HK-2 (cell line): Measurements from ENCODE around the gene RAP1GAP2.
"Not testable (repeated sequence)": the region's sequence is repeated elsewhere in the genome, so short reads cannot be mapped to it uniquely, and the experiment has no call there.

ENCODE experiments used
- DNase-seq: peaks from one replicate; pipeline ENCODE4 v3.0.0-alpha.2; 2018; ENCODE audit not compliant: unreplicated experiment

RAP1GAP2 gene

GRCh38 chr17:2996810-2997670 is 200.8 kb downstream of the RAP1GAP2 start:
- no peak for DNase-seq

DNA sequence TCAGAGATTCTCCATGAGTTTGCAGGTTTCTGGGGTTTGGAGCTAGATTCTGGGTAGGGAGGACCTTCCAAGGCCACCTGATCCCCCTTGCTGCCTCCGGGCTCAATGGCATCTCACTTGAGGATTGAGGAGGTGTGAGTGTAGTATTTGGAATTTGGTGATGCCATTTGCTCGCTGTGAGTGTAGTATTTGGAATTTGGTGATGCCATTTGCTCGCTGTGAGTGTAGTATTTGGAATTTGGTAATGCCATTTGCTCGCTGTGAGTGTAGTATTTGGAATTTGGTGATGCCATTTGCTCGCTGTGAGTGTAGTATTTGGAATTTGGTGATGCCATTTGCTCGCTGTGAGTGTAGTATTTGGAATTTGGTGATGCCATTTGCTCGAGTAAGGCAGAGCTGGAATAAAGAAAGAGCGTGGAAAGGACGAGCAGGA is 202.2 kb downstream of the RAP1GAP2 start:
- not testable (repeated sequence) for DNase-seq

DNA sequence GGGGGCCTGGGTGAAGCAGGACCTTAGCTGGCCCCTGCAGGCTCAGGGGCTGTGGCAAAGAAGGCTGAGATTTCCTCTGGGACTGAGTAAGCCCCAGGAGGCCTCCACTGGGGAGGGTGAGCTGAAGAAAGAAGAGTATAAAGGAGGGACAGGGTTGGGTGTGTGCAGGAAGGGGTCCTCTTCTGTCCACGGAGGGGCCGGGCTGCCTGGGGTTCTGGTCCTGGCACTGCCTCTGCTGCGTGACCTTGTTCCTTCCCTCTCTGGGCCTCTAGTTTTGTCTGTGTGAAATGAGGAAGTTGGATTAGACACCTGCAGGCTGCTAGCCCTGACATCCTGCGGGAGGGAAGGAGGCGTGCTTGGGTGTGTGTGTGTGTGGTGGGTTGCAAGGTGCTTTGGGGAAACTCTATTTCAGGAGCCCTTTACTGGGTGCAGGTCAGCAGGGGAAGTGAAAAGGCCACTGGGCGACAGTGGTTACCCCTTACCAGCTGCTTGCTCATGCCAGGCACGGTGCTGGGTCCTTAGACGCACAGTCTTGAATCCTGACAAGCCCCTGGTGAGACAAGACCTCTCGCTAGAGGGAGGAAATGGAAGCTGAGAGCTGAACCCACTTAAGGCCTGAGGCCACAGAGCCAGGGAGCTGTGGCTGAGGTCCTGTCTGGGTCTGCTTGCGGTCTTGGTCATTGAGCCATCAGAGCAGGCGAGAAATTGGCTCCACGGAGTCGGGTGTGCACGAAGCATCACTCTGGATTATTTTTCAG is 206.5 kb downstream of the RAP1GAP2 start:
- no peak for DNase-seq

DNA sequence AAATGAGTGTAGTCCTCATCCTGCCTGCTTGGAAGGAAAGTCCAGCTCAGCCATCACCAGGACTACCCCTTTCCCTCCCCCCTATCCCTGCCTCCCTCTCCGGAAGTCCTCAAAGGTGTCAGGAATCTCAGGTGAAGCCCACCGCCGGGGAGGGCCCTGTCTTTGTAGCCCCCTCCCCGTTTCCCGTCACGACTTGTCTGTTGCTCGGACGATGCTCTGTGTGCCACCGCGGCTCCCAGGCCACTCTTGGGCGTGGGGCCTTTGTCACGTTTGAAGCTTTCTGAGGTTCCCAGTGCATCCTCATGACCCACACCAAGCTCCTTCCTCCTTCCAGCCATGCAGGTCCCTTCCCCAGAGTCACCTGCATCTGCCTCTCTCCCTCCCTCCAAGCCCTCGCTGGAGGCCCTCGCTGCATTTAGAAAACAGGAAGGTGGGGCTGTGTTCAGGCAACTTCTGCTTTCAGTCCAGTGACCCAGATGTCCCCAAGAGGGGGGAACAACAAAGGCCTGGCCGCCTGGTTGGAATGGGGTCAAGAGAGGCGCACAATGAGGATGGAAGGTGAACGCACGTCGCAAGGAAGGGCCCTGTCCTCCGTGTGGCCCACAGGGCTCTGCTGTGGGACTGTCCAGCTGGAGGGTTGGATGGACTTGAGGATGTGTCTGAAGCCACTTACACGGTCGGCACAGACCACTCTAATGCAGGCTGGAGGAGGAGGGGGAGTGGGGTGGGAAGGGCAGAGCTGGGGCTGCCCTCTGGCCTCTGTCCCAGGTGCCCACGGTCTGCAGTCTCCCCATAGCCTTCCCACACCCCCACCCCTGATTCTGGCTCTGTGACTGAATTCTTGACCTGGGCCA is 207.3 kb downstream of the RAP1GAP2 start:
- peak; percentile 6 for DNase-seq

DNA sequence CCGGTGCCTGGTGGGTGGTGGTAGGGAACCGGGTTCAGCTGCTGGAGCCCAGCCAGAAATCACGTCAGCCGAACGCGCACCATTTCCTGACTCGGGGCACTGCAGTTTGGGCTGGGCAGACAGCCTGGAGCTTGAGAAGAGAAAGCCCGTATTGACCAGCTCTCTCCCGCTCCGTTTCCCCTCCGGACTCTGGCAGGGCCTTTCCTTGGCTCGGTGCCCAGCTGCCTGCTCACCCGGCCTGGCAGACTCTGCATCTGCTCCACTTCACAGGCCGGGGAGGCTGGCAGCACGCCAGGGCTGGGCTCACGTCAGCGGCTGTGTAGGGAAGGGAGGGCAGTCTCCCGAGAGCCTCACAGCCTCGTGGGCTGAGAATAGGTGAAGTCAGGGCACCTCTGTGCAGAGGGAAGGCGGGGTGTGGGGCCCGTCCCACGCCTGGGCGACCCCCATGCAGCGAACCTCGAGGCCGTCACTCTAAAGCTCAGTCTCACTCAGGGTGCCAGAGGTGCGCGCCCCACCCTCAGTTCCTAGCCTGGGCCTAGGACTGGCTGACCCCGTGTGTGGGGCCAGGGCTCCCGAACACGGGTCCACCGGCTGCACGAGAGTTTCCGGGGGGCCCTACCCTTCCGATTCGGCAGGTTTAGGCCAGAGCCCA is 208.0 kb downstream of the RAP1GAP2 start:
- peak; percentile 99 for DNase-seq

DNA sequence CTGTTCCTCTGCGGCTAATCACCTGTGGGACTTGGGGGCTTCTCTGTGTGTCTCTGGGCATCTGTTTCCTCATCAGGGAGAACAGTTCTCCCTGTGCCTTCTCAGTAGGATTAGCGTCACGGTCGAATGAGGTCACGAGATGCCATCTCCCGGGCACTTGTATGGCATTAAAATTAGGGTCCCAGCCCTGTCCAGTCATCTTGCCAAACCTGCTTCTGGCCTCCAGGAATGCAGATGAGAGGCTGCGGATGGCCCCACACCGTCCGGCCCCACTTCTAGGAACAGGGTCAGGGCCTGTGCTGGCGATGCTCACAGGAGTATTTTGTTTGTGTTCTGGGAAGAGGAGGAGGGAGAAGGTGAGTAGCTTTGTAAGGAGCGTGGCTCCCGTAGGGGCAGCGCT is 208.7 kb downstream of the RAP1GAP2 start:
- DNase-seq, result no peak

- DNase-seq, result no peak
Measured at GRCh38 chr17:3005696-3006095, 209.5 kb downstream of the RAP1GAP2 start.

- no peak for DNase-seq
Measured at GRCh38 chr17:3006801-3007200, 210.6 kb downstream of the RAP1GAP2 start.

GRCh38 chr17:3007651-3008121 is 211.4 kb downstream of the RAP1GAP2 start:
- no peak for DNase-seq

GRCh38 chr17:3008336-3009288 is 212.4 kb downstream of the RAP1GAP2 start:
- no peak for DNase-seq

GRCh38 chr17:3009411-3009920 is 213.2 kb downstream of the RAP1GAP2 start:
- DNase-seq, result no peak

DNA sequence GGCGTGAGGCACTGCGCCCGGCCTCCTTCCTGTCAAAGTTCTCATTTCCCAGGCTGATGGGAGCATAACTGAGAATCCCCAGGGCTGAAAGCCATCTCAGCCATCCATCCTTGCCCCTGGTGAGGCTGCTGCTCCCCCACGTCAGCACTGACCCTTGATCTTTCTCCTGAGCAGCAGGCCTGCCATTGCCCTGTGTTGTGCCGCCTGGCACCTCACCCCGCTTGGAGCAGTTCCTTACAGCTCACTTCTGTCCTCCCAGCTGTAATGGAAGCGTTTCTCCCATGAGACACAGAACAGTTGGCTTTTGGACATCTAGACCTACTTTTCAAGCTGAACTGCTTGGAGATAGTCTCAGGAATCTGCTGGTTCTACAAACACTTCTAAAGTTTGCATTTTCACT is 215.7 kb downstream of the RAP1GAP2 start:
- DNase-seq, result no peak

DNA sequence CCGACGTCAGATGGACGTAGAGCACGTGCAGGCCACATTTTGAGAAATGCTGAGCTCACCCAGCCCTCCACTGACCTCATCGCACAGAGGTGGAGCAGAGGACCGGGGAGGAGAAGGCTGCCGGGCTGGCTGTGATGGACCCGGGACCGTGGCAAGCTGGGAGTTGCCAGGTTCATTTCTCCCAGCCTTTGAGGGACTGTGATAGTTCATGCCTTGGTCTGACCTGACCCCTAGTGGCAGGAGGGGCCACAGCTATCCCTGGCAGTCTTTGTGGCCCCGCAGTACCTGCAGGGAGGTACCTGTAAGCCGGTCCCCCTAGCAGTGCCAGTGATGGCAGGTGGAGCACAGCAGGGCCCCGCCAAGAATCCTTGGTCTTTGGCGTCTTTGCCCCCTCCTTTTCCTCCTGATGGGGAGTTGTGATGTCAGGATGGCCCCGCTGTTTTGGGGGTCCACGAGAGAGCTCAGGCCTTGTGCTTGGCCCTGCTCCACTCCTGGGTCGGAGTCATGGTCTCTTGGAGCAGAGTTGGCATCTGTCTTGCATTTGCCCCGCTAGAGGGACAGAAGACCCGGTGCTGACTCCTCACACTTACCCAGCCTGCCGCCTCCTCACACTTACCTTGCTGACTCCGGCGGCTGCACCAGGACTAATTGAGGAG is 216.8 kb downstream of the RAP1GAP2 start:
- DNase-seq, result peak; percentile 55

GRCh38 chr17:3015890-3016289 is 219.7 kb downstream of the RAP1GAP2 start:
- DNase-seq, result no peak

- DNase-seq, result no peak
Measured at GRCh38 chr17:3017936-3018335, 221.7 kb downstream of the RAP1GAP2 start.

DNA sequence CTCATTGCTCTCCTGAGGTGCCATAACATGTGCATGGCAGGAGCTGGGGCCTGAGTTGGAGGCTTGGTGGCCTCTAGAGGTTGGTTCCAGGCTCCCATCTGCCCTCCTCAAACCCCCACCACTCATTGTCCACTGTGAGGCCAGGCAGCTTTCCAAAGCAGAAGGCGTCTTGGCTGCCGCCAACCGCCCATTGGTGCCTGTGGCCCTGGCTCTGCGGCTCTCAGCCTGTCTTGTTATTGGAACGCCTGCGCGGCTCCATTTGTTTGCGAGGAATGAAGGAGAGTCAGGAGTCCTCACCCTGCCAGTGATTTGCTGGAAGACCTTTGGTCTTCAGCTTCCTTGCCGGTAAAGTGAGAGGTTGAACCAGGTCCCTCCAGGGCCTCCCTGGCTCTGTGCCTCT is 223.5 kb downstream of the RAP1GAP2 start:
- DNase-seq, result no peak

- no peak for DNase-seq
Measured at GRCh38 chr17:3020381-3020780, 224.1 kb downstream of the RAP1GAP2 start.

GRCh38 chr17:3022197-3022596 is 226.0 kb downstream of the RAP1GAP2 start:
- DNase-seq, result no peak

DNA sequence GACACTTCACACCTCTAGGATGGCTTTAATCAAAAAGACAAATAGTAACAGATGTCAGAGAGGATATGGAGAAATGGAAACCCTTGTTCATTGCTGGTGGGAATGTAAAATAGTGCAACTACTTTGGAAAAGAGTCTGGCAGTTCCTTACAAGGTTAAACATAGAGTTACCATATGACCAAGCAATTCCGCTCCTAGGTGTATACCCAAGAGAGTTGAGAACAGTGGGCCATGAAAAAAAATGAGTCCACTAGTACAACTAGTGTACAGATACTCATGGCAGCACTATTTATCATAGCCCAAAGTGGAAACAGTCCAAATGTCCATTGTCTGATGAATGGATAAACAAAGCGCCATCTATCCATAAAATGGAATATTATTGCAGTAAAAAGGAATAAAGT is 228.1 kb downstream of the RAP1GAP2 start:
- no peak for DNase-seq
